Thyroid gland (tissue), 4 donors: Measurements from ENCODE around the gene C1QL1.

Source experiments
- POLR2A ChIP-seq, 2 donors: fragments of 450-650 bp; IDR thresholded peaks; one replicate each; pipeline ENCODE4 v1.6.1; 2017; ENCODE audit warnings: antibody characterized with exemption in 2 of 2, mild to moderate bottlenecking in 2 of 2, moderate library complexity in 1 of 2
- TF ChIP-seq, protein P1 (sequence below), 6 experiments: fragments of 200-600 bp in 3 of 6; fragments of 450-650 bp in 3 of 6; sonication (generic) in 3 of 6; IDR thresholded peaks; one replicate each; pipeline ENCODE4 v1.5.1; 2016 to 2019; ENCODE audit warnings: antibody characterized with exemption in 6 of 6, mild to moderate bottlenecking in 2 of 6, inconsistent platforms in 1 of 6, moderate library complexity in 1 of 6

DNA sequence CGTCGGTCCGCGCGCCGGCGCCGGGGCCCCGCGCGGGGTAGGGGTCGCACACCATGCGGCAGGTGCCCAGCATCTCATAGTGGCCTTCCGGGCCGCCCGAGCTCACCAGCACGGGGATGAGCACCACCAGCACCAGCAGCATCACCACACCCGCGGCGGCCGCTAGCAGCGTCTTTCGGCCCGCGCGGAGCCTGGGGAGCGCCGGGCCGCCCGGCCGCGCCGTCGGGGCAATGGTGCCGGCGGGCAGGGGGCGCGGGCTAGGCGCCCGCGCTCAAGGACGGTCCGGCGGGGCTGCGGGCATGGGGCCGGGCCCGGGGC is 237 bp downstream of the C1QL1 start:
- TF ChIP-seq, protein P1, sequence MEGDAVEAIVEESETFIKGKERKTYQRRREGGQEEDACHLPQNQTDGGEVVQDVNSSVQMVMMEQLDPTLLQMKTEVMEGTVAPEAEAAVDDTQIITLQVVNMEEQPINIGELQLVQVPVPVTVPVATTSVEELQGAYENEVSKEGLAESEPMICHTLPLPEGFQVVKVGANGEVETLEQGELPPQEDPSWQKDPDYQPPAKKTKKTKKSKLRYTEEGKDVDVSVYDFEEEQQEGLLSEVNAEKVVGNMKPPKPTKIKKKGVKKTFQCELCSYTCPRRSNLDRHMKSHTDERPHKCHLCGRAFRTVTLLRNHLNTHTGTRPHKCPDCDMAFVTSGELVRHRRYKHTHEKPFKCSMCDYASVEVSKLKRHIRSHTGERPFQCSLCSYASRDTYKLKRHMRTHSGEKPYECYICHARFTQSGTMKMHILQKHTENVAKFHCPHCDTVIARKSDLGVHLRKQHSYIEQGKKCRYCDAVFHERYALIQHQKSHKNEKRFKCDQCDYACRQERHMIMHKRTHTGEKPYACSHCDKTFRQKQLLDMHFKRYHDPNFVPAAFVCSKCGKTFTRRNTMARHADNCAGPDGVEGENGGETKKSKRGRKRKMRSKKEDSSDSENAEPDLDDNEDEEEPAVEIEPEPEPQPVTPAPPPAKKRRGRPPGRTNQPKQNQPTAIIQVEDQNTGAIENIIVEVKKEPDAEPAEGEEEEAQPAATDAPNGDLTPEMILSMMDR (IDR thresholded peaks at IDR 0.05), result no peak
- TF ChIP-seq POLR2A (IDR thresholded peaks at IDR 0.05), result no peak
